Spleen (tissue), 7 donors: ENCODE results near the gene CHRDL1.

Experiments used
- CTCF ChIP-seq, 11 experiments: fragments of 200-600 bp in 7 of 11; fragments of 450-650 bp in 4 of 11; sonication (generic) in 4 of 11; IDR thresholded peaks in 8 of 11; conservative IDR thresholded peaks in 3 of 11; 1 replicate in 7 of 11; 2 replicates in 4 of 11; pipeline versions ENCODE4 v1.4.0 to v1.8.0; 2016 to 2021; ENCODE audit warnings: antibody characterized with exemption in 11 of 11, inconsistent platforms in 4 of 11, mild to moderate bottlenecking in 1 of 11
- POLR2A ChIP-seq, 3 donors: fragments of 450-650 bp; IDR thresholded peaks; one replicate each; pipeline ENCODE4 v1.5.1; 2017; ENCODE audit warnings: antibody characterized with exemption in 3 of 3, mild to moderate bottlenecking in 1 of 3
- POLR2AphosphoS5 ChIP-seq, 3 donors: sonication (generic); formaldehyde crosslinking; IDR thresholded peaks; one replicate each; pipeline ENCODE4 v1.5.1; 2017; ENCODE audit warnings: antibody characterized with exemption in 3 of 3
- donor health status: DM: no; HTN: no; CAD: no; lungs with moderate emphysema.
- donor health status: DM: no; HTN: no; CAD: no.
- donor health status: DM: no; HTN: no; CAD: no.

- TF ChIP-seq CTCF (IDR thresholded peaks at IDR 0.05 in 8 of 11, conservative IDR thresholded peaks at IDR 0.05 in 3 of 11) (no peak), POLR2AphosphoS5 (IDR thresholded peaks at IDR 0.05) (no peak), POLR2A (IDR thresholded peaks at IDR 0.05) (no peak)
These were observed 47.3 kb downstream of the CHRDL1 start for GRCh38 chrX:110748256-110748806.
